Tibial nerve (tissue), 4 donors: ENCODE results near the gene AKAP11. TPM values are rescaled to one million over a fixed set of nuclear protein-coding genes. Genes with fewer than 3 reads are reported as not detected.

ENCODE experiments used
- DNase-seq, 2 donors: peaks; one replicate each; pipeline ENCODE4 v3.0.0-alpha.2; 2019; ENCODE audit warnings: low spot score in 2 of 2
- H3K27ac ChIP-seq, 4 donors: fragments of 200-600 bp; sonication (generic) in 3 of 4; one replicate each; pipeline ENCODE4 v1.5.1; 2017 to 2019; ENCODE audit warnings: mild to moderate bottlenecking in 1 of 4
- H3K27me3 ChIP-seq, 2 donors: fragments of 200-600 bp; sonication (generic) in 1 of 2; one replicate each; pipeline versions ENCODE4 v1.5.1 to v1.6.0; 2017 to 2019
- H3K36me3 ChIP-seq, 3 donors: fragments of 200-600 bp; sonication (generic); one replicate each; pipeline ENCODE4 v1.5.1; 2018 to 2019
- H3K4me1 ChIP-seq, 4 donors: fragments of 200-600 bp; sonication (generic) in 3 of 4; one replicate each; pipeline ENCODE4 v1.5.1; 2017 to 2019
- H3K4me3 ChIP-seq, 4 donors: fragments of 200-600 bp; sonication (generic) in 3 of 4; one replicate each; pipeline ENCODE4 v1.5.1; 2017 to 2019; ENCODE audit warnings: mild to moderate bottlenecking in 1 of 4, moderate library complexity in 1 of 4
- H3K9me3 ChIP-seq, 4 donors: fragments of 200-600 bp; sonication (generic) in 3 of 4; one replicate each; pipeline ENCODE4 v1.5.1; 2017 to 2019
- CTCF ChIP-seq, 5 experiments: fragments of 200-600 bp in 3 of 5; fragments of 450-650 bp in 2 of 5; sonication (generic) in 3 of 5; IDR thresholded peaks; one replicate each; pipeline ENCODE4 v1.5.1; 2016 to 2019; ENCODE audit warnings: antibody characterized with exemption in 5 of 5, mild to moderate bottlenecking in 3 of 5, moderate library complexity in 2 of 5
- EP300 ChIP-seq, 2 donors: sonication (generic); formaldehyde crosslinking; IDR thresholded peaks; one replicate each; pipeline ENCODE4 v1.6.1; 2017; ENCODE audit warnings: antibody characterized with exemption in 2 of 2, mild to moderate bottlenecking in 1 of 2
- POLR2A ChIP-seq, 2 donors: fragments of 450-650 bp; IDR thresholded peaks; one replicate each; pipeline ENCODE4 v1.6.1; 2017; ENCODE audit warnings: antibody characterized with exemption in 2 of 2, mild to moderate bottlenecking in 2 of 2, moderate library complexity in 2 of 2
- WGBS, 2 donors: methylation state at CpG; one replicate each; pipeline ENCODE4 v1.1.5; 2018; 5-methylcytosine and 5-hydroxymethylcytosine counted together
- total RNA-seq, 4 donors: library from RNA; depleted of rRNA; stranded (reverse); fragments of >200 nt; gene quantifications; one replicate each; pipeline ENCODE4 v1.1.0, GENCODE V29; 2016

Gene AKAP11
- total RNA-seq, 4 donors from 2014 or later = 38.4 to 53.8 (median 46.0) TPM

GRCh38 chr13:42283574-42283973, 11.6 kb downstream of the AKAP11 start:
- Histone ChIP-seq H3K27ac (no peak overlapping the region), H3K36me3 (peaks cover 0 to 22% (median 8%) of the 10 kb centered on the region in 3 donors), H3K4me3 (no peak overlapping the region), H3K27me3 (no peaks in the 10 kb centered on the region), H3K4me1 (peaks cover 0 to 25% (median 4%) of the 10 kb centered on the region in 4 donors), H3K9me3 (no peaks in the 10 kb centered on the region)
- TF ChIP-seq EP300 (IDR thresholded peaks at IDR 0.05) = no peak
- no peak for DNase-seq
- 70 to 87% methylated on average over 3 of the region's 3 CpGs for WGBS, 2 donors

- DNase-seq = no peak
- H3K4me3 ChIP-seq = no peak overlapping the region
- no peaks in the 10 kb centered on the region for H3K27me3 ChIP-seq
- H3K9me3 ChIP-seq = no peaks in the 10 kb centered on the region
- H3K36me3 ChIP-seq = peaks cover 0 to 27% (median 12%) of the 10 kb centered on the region in 3 donors
- no peak overlapping the region for H3K27ac ChIP-seq
- 83 to 85% methylated on average over 3 of the region's 3 CpGs for WGBS, 2 donors
- TF ChIP-seq EP300 (IDR thresholded peaks at IDR 0.05) = no peak
- TF ChIP-seq CTCF (IDR thresholded peaks at IDR 0.05) = no peak
- TF ChIP-seq POLR2A (IDR thresholded peaks at IDR 0.05) = no peak
- H3K4me1 ChIP-seq = peaks cover 0 to 23% (median 4%) of the 10 kb centered on the region in 4 donors
Observed at GRCh38 chr13:42284068-42284467, 12.1 kb downstream of the AKAP11 start.

GRCh38 chr13:42298392-42298791, 26.4 kb downstream of the AKAP11 start:
- peaks cover 8 to 94% (median 12%) of the 10 kb centered on the region in 3 donors for H3K36me3 ChIP-seq
- H3K4me3 ChIP-seq = no peak overlapping the region
- no peaks in the 10 kb centered on the region for H3K4me1 ChIP-seq
- H3K27me3 ChIP-seq = no peaks in the 10 kb centered on the region
- H3K27ac ChIP-seq = no peak overlapping the region
- DNase-seq = no peak
- TF ChIP-seq CTCF (IDR thresholded peaks at IDR 0.05) (no peak), EP300 (IDR thresholded peaks at IDR 0.05) (no peak), POLR2A (IDR thresholded peaks at IDR 0.05) (no peak)
- H3K9me3 ChIP-seq = no peaks in the 10 kb centered on the region

GRCh38 chr13:42305503-42305902, 33.6 kb downstream of the AKAP11 start:
- Histone ChIP-seq H3K9me3 (no peaks in the 10 kb centered on the region), H3K4me3 (no peak overlapping the region), H3K27me3 (no peaks in the 10 kb centered on the region), H3K27ac (no peak overlapping the region), H3K36me3 (peaks cover 0 to 87% (median 9%) of the 10 kb centered on the region in 3 donors), H3K4me1 (no peaks in the 10 kb centered on the region)
- no peak for TF ChIP-seq POLR2A (IDR thresholded peaks at IDR 0.05)
- TF ChIP-seq EP300 (IDR thresholded peaks at IDR 0.05) = no peak
- TF ChIP-seq CTCF (IDR thresholded peaks at IDR 0.05) = no peak
- no peak for DNase-seq

GRCh38 chr13:42307461-42307860, 35.5 kb downstream of the AKAP11 start:
- Histone ChIP-seq H3K27me3 (no peaks in the 10 kb centered on the region), H3K4me3 (no peak overlapping the region), H3K4me1 (no peaks in the 10 kb centered on the region), H3K36me3 (peaks cover 0 to 73% (median 2%) of the 10 kb centered on the region in 3 donors), H3K27ac (peak overlapping the region in 1 of 4 donors; percentile 20), H3K9me3 (no peaks in the 10 kb centered on the region)
- WGBS, 2 donors = 41 to 43% methylated on average over 4 of the region's 4 CpGs
- DNase-seq = no peak
- TF ChIP-seq CTCF (IDR thresholded peaks at IDR 0.05) (no peak), EP300 (IDR thresholded peaks at IDR 0.05) (no peak), POLR2A (IDR thresholded peaks at IDR 0.05) (no peak)
